IPS-NIHi11 (cell line): ENCODE results near the gene GALNS.
A peak's percentile ranks its signal among the peaks of the same experiment; 100 is the strongest.
"Not testable (repeated sequence)": the region's sequence is repeated elsewhere in the genome, so short reads cannot be mapped to it uniquely, and the experiment has no call there.

Experiments used
- DNase-seq: peaks from one replicate; pipeline ENCODE4 v3.0.0; 2012; ENCODE audit warnings: mixed read lengths, low spot score

GALNS gene

DNA sequence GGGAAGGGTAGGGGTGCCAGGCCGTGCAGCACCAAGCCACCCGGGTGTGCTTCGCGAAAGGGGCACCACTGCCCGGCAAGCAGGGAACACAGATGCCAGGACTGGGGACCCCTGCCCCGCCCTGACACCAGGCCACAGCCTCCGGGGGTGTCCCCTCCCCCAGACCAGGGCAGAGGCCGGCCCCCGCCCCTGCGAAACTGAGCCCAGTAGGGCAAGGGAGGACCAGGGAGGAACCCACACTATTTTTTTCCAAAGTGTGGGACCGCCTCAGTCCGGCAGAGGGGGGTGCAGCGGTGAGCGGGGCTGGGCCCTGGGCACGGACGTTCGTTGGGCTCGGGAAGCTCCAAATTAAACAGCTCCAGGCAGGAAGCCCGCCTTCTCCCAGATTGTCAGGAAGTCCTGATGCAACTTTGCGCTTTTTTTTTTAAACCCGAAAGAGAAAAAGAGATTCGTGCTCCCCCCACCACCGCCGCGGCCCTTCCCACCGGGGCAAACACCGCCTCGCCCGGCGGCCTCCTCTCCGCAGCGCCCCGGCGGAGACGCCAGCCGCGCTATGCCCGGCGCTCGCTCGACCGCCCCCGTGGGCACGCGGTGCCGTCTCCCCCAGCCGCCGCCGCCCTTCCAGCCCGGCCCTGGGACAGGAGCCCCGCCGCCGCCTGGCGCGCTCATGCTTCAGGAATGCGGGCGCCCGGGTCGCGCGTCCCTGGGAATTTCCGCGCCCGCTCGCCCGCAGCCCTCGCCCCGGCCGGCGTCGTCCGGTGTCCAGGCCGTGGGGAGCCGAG, 72.5 kb downstream of the GALNS start:
- DNase-seq: peak; percentile 75

GRCh38 chr16:88783391-88784073, 73.2 kb downstream of the GALNS start:
- no peak for DNase-seq

- no peak for DNase-seq
Observed at GRCh38 chr16:88782454-88783390, 74.0 kb downstream of the GALNS start.

- no peak for DNase-seq
Observed at GRCh38 chr16:88781140-88782077, 75.3 kb downstream of the GALNS start.

GRCh38 chr16:88780142-88781062, 76.3 kb downstream of the GALNS start:
- no peak for DNase-seq

GRCh38 chr16:88779406-88780141, 77.2 kb downstream of the GALNS start:
- DNase-seq: no peak

- DNase-seq: no peak
Observed at GRCh38 chr16:88778541-88779065, 78.1 kb downstream of the GALNS start.

- DNase-seq: no peak
Observed at GRCh38 chr16:88778271-88778525, 78.5 kb downstream of the GALNS start.

DNA sequence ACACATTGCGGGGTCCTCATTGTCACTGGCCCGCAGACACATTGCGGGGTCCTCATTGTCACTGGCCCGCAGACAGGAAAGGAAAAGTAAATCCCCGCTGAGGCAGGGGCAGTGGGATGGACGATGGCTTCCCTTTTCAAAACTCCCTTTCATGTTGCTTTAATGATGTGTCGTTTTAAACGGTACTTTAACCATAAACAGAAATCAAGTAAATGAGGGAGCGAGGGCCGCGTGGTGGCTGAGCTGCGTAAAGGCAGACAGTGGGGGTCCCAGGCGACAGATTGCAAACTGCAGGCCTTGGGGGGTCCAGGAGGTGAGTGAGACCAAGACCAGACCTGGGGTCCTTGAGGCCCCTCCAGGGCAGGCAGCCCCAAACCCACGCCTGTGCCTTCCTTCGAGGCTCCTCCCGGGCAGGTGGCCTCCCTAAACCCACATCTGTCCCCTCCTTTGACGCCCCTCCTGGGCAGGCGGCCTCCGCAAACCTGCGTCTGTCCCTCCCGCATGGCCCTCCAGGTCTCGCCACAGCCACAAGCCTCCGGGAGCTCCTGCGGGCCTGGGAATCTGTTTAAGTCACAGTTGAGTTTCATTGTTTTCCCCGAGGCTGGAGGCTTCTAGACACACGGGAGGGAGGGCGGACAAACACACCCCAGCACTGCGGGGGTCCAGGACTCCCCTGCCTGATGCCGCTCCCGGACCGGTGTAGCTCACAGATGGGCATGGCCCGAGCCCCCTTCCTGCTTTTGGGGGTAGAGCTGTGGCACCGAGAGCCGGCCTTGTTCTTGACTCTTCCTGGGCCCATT, 79.1 kb downstream of the GALNS start:
- no peak for DNase-seq

- DNase-seq: no peak
Observed at GRCh38 chr16:88775825-88776224, 80.9 kb downstream of the GALNS start.

- no peak for DNase-seq
Observed at GRCh38 chr16:88774544-88775393, 82.0 kb downstream of the GALNS start.

DNA sequence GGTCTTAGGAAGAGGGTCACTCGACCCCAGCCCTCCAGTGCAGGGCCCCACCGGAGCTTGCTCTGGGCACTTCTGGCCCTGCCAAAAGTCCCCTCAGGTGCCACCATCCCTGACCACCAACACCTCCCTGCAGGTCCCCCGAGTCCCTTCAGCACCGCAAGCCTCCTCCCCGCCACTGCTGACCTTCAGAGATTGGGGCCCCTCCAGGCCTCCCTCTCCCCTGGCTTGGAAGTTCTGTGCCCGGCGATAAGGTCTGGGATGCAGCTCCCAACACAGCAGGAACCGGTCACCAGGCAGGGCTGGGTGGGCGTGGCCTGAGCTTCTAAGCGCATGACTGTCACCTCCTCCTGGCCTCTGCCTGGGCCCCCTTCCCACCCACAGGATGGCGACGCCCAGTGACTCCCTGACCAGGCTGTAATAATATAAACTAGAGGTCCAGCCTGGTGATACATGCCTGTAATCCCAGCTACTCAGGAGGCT, 82.9 kb downstream of the GALNS start:
- DNase-seq: no peak

- DNase-seq: no peak
Observed at GRCh38 chr16:88772871-88773811, 83.6 kb downstream of the GALNS start.

GRCh38 chr16:88771781-88772180, 85.0 kb downstream of the GALNS start:
- not testable (repeated sequence) for DNase-seq

DNA sequence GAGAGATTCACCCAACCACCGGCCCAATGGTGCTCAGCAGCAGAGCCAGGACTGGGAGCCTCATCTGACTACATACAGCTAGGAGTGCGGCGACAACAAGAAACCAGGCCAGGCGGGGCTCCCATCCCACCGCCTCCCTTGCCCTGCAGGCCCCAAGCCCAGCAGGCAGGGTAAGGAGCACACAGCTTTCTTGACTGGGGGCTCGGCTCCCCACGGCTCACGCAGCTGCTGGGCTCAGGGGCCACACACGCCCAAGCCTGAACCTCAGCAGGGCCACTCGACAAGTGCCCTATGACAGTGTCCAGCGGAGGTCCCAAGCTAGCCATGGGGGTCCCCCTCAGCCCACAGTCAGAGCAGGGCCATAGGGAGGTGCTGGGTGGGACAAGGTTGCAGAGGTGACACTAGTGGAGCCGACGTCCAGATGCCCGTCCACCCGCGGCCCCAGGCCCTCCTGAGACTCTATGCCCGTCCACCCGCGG, 85.4 kb downstream of the GALNS start:
- DNase-seq: no peak
